NOMO-1 (cell line): ENCODE measurements around the gene ZC3H12C.

Experiments
- DNase-seq, 2 experiments: peaks; one replicate each; lab custom pipeline; 2025; ENCODE audit not compliant: unreplicated experiment in 2 of 2; lab: John Stamatoyannopoulos, UW

ZC3H12C gene

GRCh38 chr11:110147962-110148709 lies 54.9 kb downstream of the ZC3H12C start:
- DNase-seq, result no peak

GRCh38 chr11:110148775-110149744 lies 55.9 kb downstream of the ZC3H12C start:
- no peak for DNase-seq

GRCh38 chr11:110152199-110152598 lies 59.0 kb downstream of the ZC3H12C start:
- DNase-seq, result no peak

- no peak for DNase-seq
Measured at GRCh38 chr11:110153474-110153873, 60.3 kb downstream of the ZC3H12C start.

- DNase-seq, result no peak
Measured at GRCh38 chr11:110156503-110156902, 63.3 kb downstream of the ZC3H12C start.

- DNase-seq, result no peak
Measured at GRCh38 chr11:110158317-110159200, 65.4 kb downstream of the ZC3H12C start.

- no peak for DNase-seq
Measured at GRCh38 chr11:110159476-110159875, 66.3 kb downstream of the ZC3H12C start.

- DNase-seq, result no peak
Measured at GRCh38 chr11:110160016-110160415, 66.8 kb downstream of the ZC3H12C start.

- no peak for DNase-seq
Measured at GRCh38 chr11:110160437-110160836, 67.2 kb downstream of the ZC3H12C start.

GRCh38 chr11:110161061-110161460 lies 67.9 kb downstream of the ZC3H12C start:
- no peak for DNase-seq

- no peak for DNase-seq
Measured at GRCh38 chr11:110162216-110162615, 69.0 kb downstream of the ZC3H12C start.

GRCh38 chr11:110165039-110165925 lies 72.1 kb downstream of the ZC3H12C start:
- no peak for DNase-seq

- no peak for DNase-seq
Measured at GRCh38 chr11:110168033-110168803, 75.0 kb downstream of the ZC3H12C start.

GRCh38 chr11:110169738-110170137 lies 76.5 kb downstream of the ZC3H12C start:
- DNase-seq, result no peak

- no peak for DNase-seq
Measured at GRCh38 chr11:110172468-110173065, 79.4 kb downstream of the ZC3H12C start.

GRCh38 chr11:110173811-110174644 lies 80.8 kb downstream of the ZC3H12C start:
- DNase-seq, result peak; percentile 16 to 29

GRCh38 chr11:110174645-110175310 lies 81.6 kb downstream of the ZC3H12C start:
- DNase-seq, result no peak
